GM19025 (cell line): ENCODE measurements around the gene IGLON5.

Experiments
- ATAC-seq: cut with Tn5 transposase; IDR thresholded peaks from one replicate; pipeline ENCODE4 v1.9.1; 2021; ENCODE audit warnings: mild to moderate bottlenecking, low read depth, moderate library complexity; ENCODE audit not compliant: unreplicated experiment

IGLON5 gene

GRCh38 chr19:51311351-51312257, at the start of gene IGLON5:
Gene IGLON5, plus strand, starts transcription at chr19:51311644. Its CDS starts 204 bp downstream, at chr19:51311848.
- ATAC-seq = no peak

- ATAC-seq = no peak
Observed at GRCh38 chr19:51263808-51264207, 47.6 kb upstream of the IGLON5 start.

- no peak for ATAC-seq
Observed at GRCh38 chr19:51271067-51271466, 40.4 kb upstream of the IGLON5 start.

- no peak for ATAC-seq
Observed at GRCh38 chr19:51272183-51272810, 39.1 kb upstream of the IGLON5 start.

- ATAC-seq = no peak
Observed at GRCh38 chr19:51274049-51274770, 37.2 kb upstream of the IGLON5 start.

GRCh38 chr19:51277112-51277511, 34.3 kb upstream of the IGLON5 start:
- no peak for ATAC-seq

- ATAC-seq = no peak
Observed at GRCh38 chr19:51282335-51282734, 29.1 kb upstream of the IGLON5 start.

- ATAC-seq = no peak
Observed at GRCh38 chr19:51285682-51286081, 25.8 kb upstream of the IGLON5 start.

- no peak for ATAC-seq
Observed at GRCh38 chr19:51289635-51290034, 21.8 kb upstream of the IGLON5 start.

- ATAC-seq = no peak
Observed at GRCh38 chr19:51292971-51293370, 18.5 kb upstream of the IGLON5 start.

GRCh38 chr19:51293571-51294210, 17.8 kb upstream of the IGLON5 start:
- no peak for ATAC-seq

GRCh38 chr19:51294211-51294976, 17.1 kb upstream of the IGLON5 start:
- no peak for ATAC-seq

GRCh38 chr19:51294977-51295375, 16.5 kb upstream of the IGLON5 start:
- no peak for ATAC-seq

GRCh38 chr19:51295382-51296126, 15.9 kb upstream of the IGLON5 start:
- no peak for ATAC-seq

GRCh38 chr19:51296336-51297093, 14.9 kb upstream of the IGLON5 start:
- ATAC-seq = no peak

GRCh38 chr19:51297406-51297805, 14.0 kb upstream of the IGLON5 start:
- no peak for ATAC-seq

- no peak for ATAC-seq
Observed at GRCh38 chr19:51301266-51301665, 10.2 kb upstream of the IGLON5 start.

GRCh38 chr19:51305479-51305878, 6.0 kb upstream of the IGLON5 start:
- no peak for ATAC-seq

GRCh38 chr19:51316688-51317087, 5.2 kb downstream of the IGLON5 start:
- no peak for ATAC-seq
